ENCODE data around the gene ZNF213.
A peak's percentile ranks its signal among the peaks of the same experiment; 100 is the strongest.

Gene ZNF213

GRCh38 chr16:3170440-3171180, 35.8 kb downstream of the ZNF213 start:
- peak overlapping the region; percentile 30; the same call in 1 of the 2 replicates for H3K27ac ChIP-seq
- TF ChIP-seq CTCF (IDR thresholded peaks at IDR 0.05): no peak
- no peak for TF ChIP-seq ZFX (IDR thresholded peaks at IDR 0.05; ENCODE audit: borderline replicate concordance)

GRCh38 chr16:3171181-3171854, 36.5 kb downstream of the ZNF213 start:
- TF ChIP-seq ZFX (IDR thresholded peaks at IDR 0.05; ENCODE audit: borderline replicate concordance): no peak
- no peak for TF ChIP-seq CTCF (IDR thresholded peaks at IDR 0.05)
- H3K27ac ChIP-seq: peak overlapping the region; percentile 30; the same call in 1 of the 2 replicates

- H3K27ac ChIP-seq: no peak overlapping the region
- no peak for TF ChIP-seq ZFX (IDR thresholded peaks at IDR 0.05; ENCODE audit: borderline replicate concordance)
- TF ChIP-seq CTCF (IDR thresholded peaks at IDR 0.05): no peak
Observed at GRCh38 chr16:3171855-3172593, 37.2 kb downstream of the ZNF213 start.

- peak overlapping the region; percentile 40 for H3K27ac ChIP-seq
- peak; percentile 75 for TF ChIP-seq CTCF (IDR thresholded peaks at IDR 0.05)
- no peak for TF ChIP-seq ZFX (IDR thresholded peaks at IDR 0.05; ENCODE audit: borderline replicate concordance)
Observed at GRCh38 chr16:3173892-3174617, 39.2 kb downstream of the ZNF213 start.

GRCh38 chr16:3174618-3175148, 39.9 kb downstream of the ZNF213 start:
- no peak overlapping the region for H3K27ac ChIP-seq
- TF ChIP-seq CTCF (IDR thresholded peaks at IDR 0.05) (peak; percentile 20), ZFX (IDR thresholded peaks at IDR 0.05; ENCODE audit: borderline replicate concordance) (no peak)

GRCh38 chr16:3175157-3176093, 40.6 kb downstream of the ZNF213 start:
- no peak overlapping the region for H3K27ac ChIP-seq
- TF ChIP-seq ZFX (IDR thresholded peaks at IDR 0.05; ENCODE audit: borderline replicate concordance): no peak
- TF ChIP-seq CTCF (IDR thresholded peaks at IDR 0.05): no peak

Measured in 22Rv1 (cell line).